ENCODE results near the gene TRIP6. TPM values are rescaled to one million over a fixed set of nuclear protein-coding genes. Genes with fewer than 3 reads are reported as not detected.

Gene TRIP6
- total RNA-seq, 3 donors from 2014 or later = 27.8 to 42.7 (median 30.0) TPM

GRCh38 chr7:100867776-100868485 is 744 bp downstream of the TRIP6 start:
- peaks cover 6% of the 10 kb centered on the region for H3K4me1 ChIP-seq (ENCODE audit: low read depth)
- H3K36me3 ChIP-seq (ENCODE audit: low read depth) = no peaks in the 10 kb centered on the region
- peak in 2 of 3 donors; percentile 50 to 52 for DNase-seq
- no peaks in the 10 kb centered on the region for H3K9me3 ChIP-seq
- peak; percentile 3 for ATAC-seq
- TF ChIP-seq, protein P1, sequence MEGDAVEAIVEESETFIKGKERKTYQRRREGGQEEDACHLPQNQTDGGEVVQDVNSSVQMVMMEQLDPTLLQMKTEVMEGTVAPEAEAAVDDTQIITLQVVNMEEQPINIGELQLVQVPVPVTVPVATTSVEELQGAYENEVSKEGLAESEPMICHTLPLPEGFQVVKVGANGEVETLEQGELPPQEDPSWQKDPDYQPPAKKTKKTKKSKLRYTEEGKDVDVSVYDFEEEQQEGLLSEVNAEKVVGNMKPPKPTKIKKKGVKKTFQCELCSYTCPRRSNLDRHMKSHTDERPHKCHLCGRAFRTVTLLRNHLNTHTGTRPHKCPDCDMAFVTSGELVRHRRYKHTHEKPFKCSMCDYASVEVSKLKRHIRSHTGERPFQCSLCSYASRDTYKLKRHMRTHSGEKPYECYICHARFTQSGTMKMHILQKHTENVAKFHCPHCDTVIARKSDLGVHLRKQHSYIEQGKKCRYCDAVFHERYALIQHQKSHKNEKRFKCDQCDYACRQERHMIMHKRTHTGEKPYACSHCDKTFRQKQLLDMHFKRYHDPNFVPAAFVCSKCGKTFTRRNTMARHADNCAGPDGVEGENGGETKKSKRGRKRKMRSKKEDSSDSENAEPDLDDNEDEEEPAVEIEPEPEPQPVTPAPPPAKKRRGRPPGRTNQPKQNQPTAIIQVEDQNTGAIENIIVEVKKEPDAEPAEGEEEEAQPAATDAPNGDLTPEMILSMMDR (IDR thresholded peaks at IDR 0.05) = no peak
- intact Hi-C loops (cut with DNase I, micrococcal nuclease) = loop anchor here in 1 of 2 donors (10.0 kb wide), 1 partner anchor 163 kb away; the partner anchor contains the start of gene POP7
- peak overlapping the region; percentile 29 for H3K4me3 ChIP-seq

DNA sequence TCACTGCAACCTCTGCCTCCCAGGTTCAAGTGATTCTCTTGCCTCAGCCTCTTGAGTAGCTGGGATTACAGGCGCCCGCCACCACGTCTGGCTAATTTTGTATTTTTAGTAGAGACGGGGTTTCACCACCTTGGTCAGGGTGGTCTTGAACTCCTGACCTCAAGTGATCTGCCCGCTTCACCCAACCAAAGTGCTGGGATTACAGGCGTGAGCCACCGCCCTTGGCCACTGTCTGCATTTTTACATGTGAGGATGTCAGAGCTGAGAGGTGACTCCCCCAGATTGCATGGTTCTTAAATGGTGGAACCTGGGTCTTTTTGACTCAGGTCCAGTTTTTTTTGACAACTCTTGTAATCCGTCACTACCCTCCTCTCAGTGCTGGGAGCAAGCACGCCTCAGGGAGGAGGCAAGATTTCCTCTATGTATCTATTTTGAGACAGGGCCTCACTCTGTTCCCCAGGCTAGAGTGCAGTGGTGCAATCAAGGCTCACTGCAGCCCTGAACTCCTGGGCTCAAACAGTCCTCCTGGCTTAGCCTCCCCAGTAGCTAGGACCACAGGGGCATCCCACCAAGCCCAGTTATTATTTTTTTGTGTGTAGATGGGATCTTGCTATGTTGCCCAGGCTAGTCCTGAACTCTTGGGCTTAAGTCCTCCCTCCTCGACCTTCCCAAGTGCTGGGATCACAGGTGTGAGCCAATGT is 6.6 kb downstream of the TRIP6 start:
- ATAC-seq (no peak), DNase-seq (no peak)
- no peak overlapping the region for H3K4me3 ChIP-seq
- H3K4me1 ChIP-seq (ENCODE audit: low read depth) = peaks cover 23% of the 10 kb centered on the region
- no peaks in the 10 kb centered on the region for H3K36me3 ChIP-seq (ENCODE audit: low read depth)
- H3K9me3 ChIP-seq = no peaks in the 10 kb centered on the region
- TF ChIP-seq, protein P1 (IDR thresholded peaks at IDR 0.05) = no peak
- intact Hi-C loops (cut with DNase I, micrococcal nuclease) = no loop called here

DNA sequence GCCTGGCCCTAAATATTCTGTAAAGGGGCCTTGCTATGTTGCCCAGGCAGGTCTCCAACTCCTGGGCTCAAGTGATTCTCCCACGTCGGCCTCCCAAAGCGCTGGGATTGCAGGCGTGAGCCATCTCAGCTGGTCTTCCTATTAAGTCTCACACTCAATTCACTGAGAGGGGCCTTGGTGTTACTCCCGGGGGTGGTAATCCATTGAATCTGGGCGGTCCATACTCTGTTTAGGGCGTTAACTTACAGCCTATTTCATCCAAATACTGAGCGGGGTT is 7.1 kb downstream of the TRIP6 start:
- Histone ChIP-seq H3K4me3 (peak overlapping the region; percentile 79), H3K4me1 (ENCODE audit: low read depth) (peaks cover 23% of the 10 kb centered on the region), H3K9me3 (no peaks in the 10 kb centered on the region), H3K36me3 (ENCODE audit: low read depth) (no peaks in the 10 kb centered on the region)
- peak in 1 of 3 donors; percentile 47 for DNase-seq
- intact Hi-C loops (cut with DNase I, micrococcal nuclease) = no loop called here
- no peak for ATAC-seq
- TF ChIP-seq, protein P1 (IDR thresholded peaks at IDR 0.05) = no peak

DNA sequence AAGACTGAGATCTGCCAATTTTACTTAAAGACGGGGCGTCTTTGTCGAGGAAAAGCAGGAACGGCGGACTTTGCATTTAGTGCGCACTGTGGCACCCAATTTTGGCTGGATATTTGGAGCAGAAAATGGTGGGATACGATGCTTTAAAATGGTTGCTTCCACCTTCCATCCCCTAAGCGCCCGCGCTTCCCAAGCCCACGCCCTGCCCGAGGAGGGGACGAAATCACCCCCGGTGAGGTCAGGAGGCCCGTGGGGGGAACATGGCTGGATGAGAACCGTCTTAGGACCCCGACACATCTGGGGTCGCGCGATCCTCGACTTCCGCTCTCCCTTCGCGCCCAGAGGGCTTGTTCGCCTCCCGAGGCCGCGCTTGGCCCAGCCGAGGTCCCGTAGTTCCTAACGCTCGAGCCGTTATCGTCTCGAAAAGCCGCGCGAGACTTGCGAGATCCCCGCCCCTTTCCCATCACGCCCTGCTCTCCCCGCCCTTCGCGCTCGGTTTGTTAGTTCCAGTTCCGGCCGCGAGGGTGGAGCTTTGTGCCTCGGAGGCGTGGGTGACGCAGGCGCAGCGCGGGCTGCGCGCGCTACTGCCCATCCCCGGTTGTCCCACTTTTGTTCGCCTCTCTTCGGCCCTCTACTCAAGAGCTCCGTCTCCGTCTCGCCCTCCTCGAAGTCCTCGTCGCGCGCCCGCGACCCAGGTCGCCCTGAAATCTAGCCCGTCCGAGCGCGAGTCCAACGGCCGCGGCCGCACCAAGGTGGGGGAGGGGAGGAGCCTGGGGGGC is 7.6 kb downstream of the TRIP6 start, which contains the start of gene SRRT:
TSS of gene SRRT (plus strand) at position 527 of the 779 bp plus-strand sequence. CDS start 488 bp downstream, outside the sequence.
- intact Hi-C loops (cut with DNase I, micrococcal nuclease) = no loop called here
- Histone ChIP-seq H3K4me1 (ENCODE audit: low read depth) (peaks cover 23% of the 10 kb centered on the region), H3K9me3 (no peaks in the 10 kb centered on the region), H3K36me3 (ENCODE audit: low read depth) (no peaks in the 10 kb centered on the region), H3K4me3 (peak within 1 kb of the TSS; percentile 79)
- TF ChIP-seq, protein P1 (IDR thresholded peaks at IDR 0.05) = peak; percentile 50
- ATAC-seq (peak; percentile 98), DNase-seq (peak; percentile 99)

DNA sequence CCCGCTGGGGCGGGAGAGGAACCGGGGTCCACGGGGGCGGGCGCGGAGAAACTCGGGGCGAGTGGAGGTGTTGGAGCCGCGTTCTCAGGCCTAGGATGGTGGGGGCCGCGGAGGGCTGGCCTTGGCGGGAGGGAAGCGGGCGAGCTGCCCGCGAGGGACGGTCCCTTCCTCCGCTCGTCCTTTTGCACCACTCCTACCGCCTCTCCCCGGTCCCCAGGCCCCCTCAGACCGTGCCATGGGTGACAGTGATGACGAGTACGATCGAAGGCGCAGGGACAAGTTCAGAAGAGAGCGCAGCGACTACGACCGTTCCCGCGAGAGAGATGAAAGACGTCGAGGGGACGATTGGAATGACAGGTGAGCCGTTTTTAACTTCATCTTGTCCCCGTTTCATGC is 8.2 kb downstream of the TRIP6 start:
- TF ChIP-seq, protein P1 (IDR thresholded peaks at IDR 0.05) = no peak
- intact Hi-C loops (cut with DNase I, micrococcal nuclease) = no loop called here
- ATAC-seq = peak; percentile 50
- Histone ChIP-seq H3K36me3 (ENCODE audit: low read depth) (no peaks in the 10 kb centered on the region), H3K4me1 (ENCODE audit: low read depth) (peaks cover 23% of the 10 kb centered on the region), H3K9me3 (no peaks in the 10 kb centered on the region), H3K4me3 (peak overlapping the region; percentile 79)
- no peak for DNase-seq
